Stomach (tissue), 9 donors: Measurements from ENCODE around the gene CTBS. TPM values are rescaled to one million over a fixed set of nuclear protein-coding genes. Genes with fewer than 3 reads are reported as not detected.

Experiments
- DNase-seq, 2 donors: peaks; one replicate each; pipeline versions ENCODE4 v3.0.0 to v3.0.0-alpha.2; 2013 to 2019
- H3K27ac ChIP-seq, 5 donors: fragments of 200-600 bp in 4 of 5; sonication (generic) in 4 of 5; one replicate each; pipeline ENCODE4 v1.5.1; 2013 to 2019; ENCODE audit warnings: mild to moderate bottlenecking in 1 of 5, moderate library complexity in 1 of 5
- H3K27me3 ChIP-seq, 3 donors: fragments of 200-600 bp; sonication (generic); one replicate each; pipeline ENCODE4 v1.5.1; 2017 to 2019; ENCODE audit warnings: mixed run types in 1 of 3
- H3K36me3 ChIP-seq, 4 donors: fragments of 200-600 bp; sonication (generic); 1 replicate in 3 of 4; 2 replicates in 1 of 4; pipeline ENCODE4 v1.5.1; 2016 to 2019
- H3K4me1 ChIP-seq, 4 donors: fragments of 200-600 bp; sonication (generic); one replicate each; pipeline ENCODE4 v1.5.1; 2016 to 2019
- H3K4me3 ChIP-seq, 4 donors: fragments of 200-600 bp; sonication (generic) in 3 of 4; one replicate each; pipeline ENCODE4 v1.5.1; 2016 to 2019; ENCODE audit warnings: mild to moderate bottlenecking in 1 of 4
- H3K9me3 ChIP-seq, 4 donors: fragments of 200-600 bp; sonication (generic); one replicate each; pipeline ENCODE4 v1.5.1; 2016 to 2019
- CTCF ChIP-seq, 7 experiments: fragments of 450-650 bp in 4 of 7; fragments of 200-600 bp in 3 of 7; sonication (generic) in 3 of 7; IDR thresholded peaks; one replicate each; pipeline ENCODE4 v1.5.1; 2016 to 2019; ENCODE audit warnings: antibody characterized with exemption in 7 of 7, control low read depth in 2 of 7, mild to moderate bottlenecking in 1 of 7
- EP300 ChIP-seq: sonication (generic); formaldehyde crosslinking; IDR thresholded peaks from one replicate; pipeline ENCODE4 v1.6.1; 2017; ENCODE audit warnings: antibody characterized with exemption
- POLR2A ChIP-seq, 4 donors: fragments of 450-650 bp; IDR thresholded peaks; one replicate each; pipeline ENCODE4 v1.6.1; 2016; ENCODE audit warnings: antibody characterized with exemption in 4 of 4, control low read depth in 2 of 4, mild to moderate bottlenecking in 1 of 4, moderate library complexity in 1 of 4
- POLR2AphosphoS5 ChIP-seq, 3 donors: sonication (generic); formaldehyde crosslinking; IDR thresholded peaks; one replicate each; pipeline ENCODE4 v1.6.1; 2016; ENCODE audit warnings: antibody characterized with exemption in 3 of 3
- WGBS, 5 donors: extraction: QIAGEN DNeasy Blood & Tissue Kit in 3 of 5; methylation state at CpG; one replicate each; pipeline versions ENCODE4 v1.1.5 to v1.1.7; 2013 to 2018; 5-methylcytosine and 5-hydroxymethylcytosine counted together
- intact Hi-C: fragments of 100-400 bp; cut with DNase I; formaldehyde crosslinking; loops from one replicate; pipeline ENCODE4 v1.15.1; 2023; ENCODE audit warnings: low total_unique reads
- polyA plus RNA-seq, 3 donors: library from polyadenylated mRNA; stranded (reverse); fragments of 200-250 nt; gene quantifications; one replicate each; pipeline ENCODE4 v1.2.3, GENCODE V29; 2013
- total RNA-seq, 5 donors: library from RNA; depleted of rRNA; stranded (reverse); fragments of >200 nt; gene quantifications; one replicate each; pipeline versions ENCODE4 v1.1.0 to v1.2.3, GENCODE V29; 2014 to 2016
- donor health status: healthy with polysubstance abuse.
- donor health status: Bipolar disorder and iron deficiency.
- donor health status: healthy.

CTBS gene
- total and polyA plus RNA-seq, 8 donors: 4.0 to 19.5 (median 7.8) TPM

GRCh38 chr1:84583648-84584047, 9.4 kb upstream of the CTBS start:
- intact Hi-C loops: no loop called here
- Histone ChIP-seq H3K36me3 (no peaks in the 10 kb centered on the region), H3K27ac (peak overlapping the region in 1 of 5 donors; percentile 22), H3K4me3 (no peak overlapping the region), H3K27me3 (no peaks in the 10 kb centered on the region), H3K4me1 (peaks cover 0 to 4% (median 0%) of the 10 kb centered on the region in 4 donors), H3K9me3 (no peaks in the 10 kb centered on the region)
- DNase-seq: peak in 1 of 2 donors; percentile 44
- 80 to 90% (median 84%) methylated on average over 10 of the region's 10 CpGs for WGBS, 5 donors
- TF ChIP-seq POLR2AphosphoS5 (IDR thresholded peaks at IDR 0.05) (no peak), CTCF (IDR thresholded peaks at IDR 0.05) (no peak), EP300 (no peak), POLR2A (IDR thresholded peaks at IDR 0.05) (no peak)

GRCh38 chr1:84582802-84583587, 8.8 kb upstream of the CTBS start:
- H3K27ac ChIP-seq: peak overlapping the region in 1 of 5 donors; percentile 22
- no peak for TF ChIP-seq POLR2A (IDR thresholded peaks at IDR 0.05)
- no peak for TF ChIP-seq CTCF (IDR thresholded peaks at IDR 0.05)
- TF ChIP-seq EP300: no peak
- no peak for TF ChIP-seq POLR2AphosphoS5 (IDR thresholded peaks at IDR 0.05)
- DNase-seq: peak in 1 of 2 donors; percentile 65

GRCh38 chr1:84581648-84582047, 7.4 kb upstream of the CTBS start:
- no peak for DNase-seq
- H3K9me3 ChIP-seq: no peaks in the 10 kb centered on the region
- 86 to 99% (median 90%) methylated on average over 3 of the region's 3 CpGs for WGBS, 5 donors
- no peaks in the 10 kb centered on the region for H3K36me3 ChIP-seq
- TF ChIP-seq POLR2AphosphoS5 (IDR thresholded peaks at IDR 0.05) (no peak), POLR2A (IDR thresholded peaks at IDR 0.05) (no peak), EP300 (no peak), CTCF (IDR thresholded peaks at IDR 0.05) (no peak)
- no peak overlapping the region for H3K4me3 ChIP-seq
- H3K27me3 ChIP-seq: no peaks in the 10 kb centered on the region
- peaks cover 0 to 4% (median 0%) of the 10 kb centered on the region in 4 donors for H3K4me1 ChIP-seq
- intact Hi-C loops: no loop called here
- H3K27ac ChIP-seq: no peak overlapping the region

More at GRCh38 chr1:84582802-84583587, 8.8 kb upstream of the CTBS start:
- intact Hi-C loops: no loop called here
- peaks cover 0 to 4% (median 0%) of the 10 kb centered on the region in 4 donors for H3K4me1 ChIP-seq
- 64 to 78% (median 73%) methylated on average over 7 of the region's 7 CpGs for WGBS, 5 donors
- H3K36me3 ChIP-seq: no peaks in the 10 kb centered on the region
- no peak overlapping the region for H3K4me3 ChIP-seq
- no peaks in the 10 kb centered on the region for H3K27me3 ChIP-seq
- H3K9me3 ChIP-seq: no peaks in the 10 kb centered on the region

- DNase-seq: no peak
- peak overlapping the region in 3 of 4 donors; percentile 44 to 64 (median 61) for H3K4me3 ChIP-seq
- peak overlapping the region in 4 of 5 donors; percentile 97 to 100 (median 98) for H3K27ac ChIP-seq
- no peaks in the 10 kb centered on the region for H3K27me3 ChIP-seq
- no peaks in the 10 kb centered on the region for H3K9me3 ChIP-seq
- TF ChIP-seq EP300 (no peak), POLR2A (IDR thresholded peaks at IDR 0.05) (no peak), CTCF (IDR thresholded peaks at IDR 0.05) (no peak), POLR2AphosphoS5 (IDR thresholded peaks at IDR 0.05) (no peak)
- H3K36me3 ChIP-seq: peaks cover 0 to 6% (median 4%) of the 10 kb centered on the region in 4 donors
- intact Hi-C loops: no loop called here
- WGBS, 5 donors: 77 to 81% (median 80%) methylated on average over 7 of the region's 7 CpGs
- H3K4me1 ChIP-seq: peaks cover 7 to 38% (median 27%) of the 10 kb centered on the region in 4 donors
Measured at GRCh38 chr1:84574936-84575335, 696 bp upstream of the CTBS start.
